IMR-90 (cell line): ENCODE results near the gene EYS.

Experiments
- CEBPB ChIP-seq: IDR thresholded peaks from 2 replicates; pipeline ENCODE4 v1.6.1; 2012; ENCODE audit warnings: low read depth, low read length, improper control_type of control experiment
- MAFK ChIP-seq: IDR thresholded peaks from 2 replicates; pipeline ENCODE4 v1.6.1; 2012; ENCODE audit warnings: low read depth, low read length, improper control_type of control experiment
- NFE2L2 ChIP-seq: fragments of 150-350 bp; IDR thresholded peaks from 2 replicates; pipeline ENCODE4 v1.6.1; 2016; ENCODE audit warnings: low read depth, mild to moderate bottlenecking, low read length
- POLR2A ChIP-seq: IDR thresholded peaks from 2 replicates; pipeline ENCODE4 v1.6.1; 2012; ENCODE audit warnings: mild to moderate bottlenecking, low read depth, low read length
- RAD21 ChIP-seq: IDR thresholded peaks from 2 replicates; pipeline ENCODE4 v1.6.1; 2012; ENCODE audit warnings: low read length, improper control_type of control experiment
- SMC3 ChIP-seq: fragments of 150-350 bp; IDR thresholded peaks from 2 replicates; pipeline ENCODE4 v1.6.1; 2016; ENCODE audit warnings: low read depth, mild to moderate bottlenecking, antibody characterized with exemption, low read length, moderate library complexity
- TF ChIP-seq, protein P1 (sequence below): conservative IDR thresholded peaks from 2 replicates; pipeline ENCODE4 v1.5.1; 2012; ENCODE audit warnings: mild to moderate bottlenecking, low read depth, low read length, improper control_type of control experiment
- TF ChIP-seq, protein P2 (sequence below): fragments of 150-350 bp; IDR thresholded peaks from 2 replicates; pipeline ENCODE4 v1.6.1; 2016; ENCODE audit warnings: low read depth, mild to moderate bottlenecking, low read length, moderate library complexity, borderline replicate concordance

DNA sequence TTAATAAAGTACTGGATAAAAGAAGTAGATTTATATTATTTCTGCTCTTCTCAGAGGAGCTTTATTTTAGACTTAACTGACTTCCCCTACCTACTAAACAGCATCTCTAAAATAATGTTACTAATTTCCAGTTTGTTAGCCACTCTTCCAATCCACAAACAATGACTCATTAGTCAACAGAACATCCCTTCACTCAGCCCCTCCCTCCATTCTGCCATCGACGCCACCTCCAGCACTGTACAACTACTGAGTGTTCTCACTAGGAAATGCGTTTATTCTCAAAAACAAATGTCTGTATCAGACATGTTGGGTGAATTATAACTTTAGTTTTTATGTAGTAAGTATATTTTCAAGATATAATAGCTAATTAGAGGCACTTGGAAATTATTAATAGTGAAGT lies 427.0 kb downstream of the EYS start:
- TF ChIP-seq, protein P1, sequence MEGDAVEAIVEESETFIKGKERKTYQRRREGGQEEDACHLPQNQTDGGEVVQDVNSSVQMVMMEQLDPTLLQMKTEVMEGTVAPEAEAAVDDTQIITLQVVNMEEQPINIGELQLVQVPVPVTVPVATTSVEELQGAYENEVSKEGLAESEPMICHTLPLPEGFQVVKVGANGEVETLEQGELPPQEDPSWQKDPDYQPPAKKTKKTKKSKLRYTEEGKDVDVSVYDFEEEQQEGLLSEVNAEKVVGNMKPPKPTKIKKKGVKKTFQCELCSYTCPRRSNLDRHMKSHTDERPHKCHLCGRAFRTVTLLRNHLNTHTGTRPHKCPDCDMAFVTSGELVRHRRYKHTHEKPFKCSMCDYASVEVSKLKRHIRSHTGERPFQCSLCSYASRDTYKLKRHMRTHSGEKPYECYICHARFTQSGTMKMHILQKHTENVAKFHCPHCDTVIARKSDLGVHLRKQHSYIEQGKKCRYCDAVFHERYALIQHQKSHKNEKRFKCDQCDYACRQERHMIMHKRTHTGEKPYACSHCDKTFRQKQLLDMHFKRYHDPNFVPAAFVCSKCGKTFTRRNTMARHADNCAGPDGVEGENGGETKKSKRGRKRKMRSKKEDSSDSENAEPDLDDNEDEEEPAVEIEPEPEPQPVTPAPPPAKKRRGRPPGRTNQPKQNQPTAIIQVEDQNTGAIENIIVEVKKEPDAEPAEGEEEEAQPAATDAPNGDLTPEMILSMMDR: no peak
- TF ChIP-seq POLR2A (no peak), CEBPB (no peak), MAFK (no peak), NFE2L2 (no peak), SMC3 (no peak), RAD21 (no peak)
- TF ChIP-seq, protein P2, sequence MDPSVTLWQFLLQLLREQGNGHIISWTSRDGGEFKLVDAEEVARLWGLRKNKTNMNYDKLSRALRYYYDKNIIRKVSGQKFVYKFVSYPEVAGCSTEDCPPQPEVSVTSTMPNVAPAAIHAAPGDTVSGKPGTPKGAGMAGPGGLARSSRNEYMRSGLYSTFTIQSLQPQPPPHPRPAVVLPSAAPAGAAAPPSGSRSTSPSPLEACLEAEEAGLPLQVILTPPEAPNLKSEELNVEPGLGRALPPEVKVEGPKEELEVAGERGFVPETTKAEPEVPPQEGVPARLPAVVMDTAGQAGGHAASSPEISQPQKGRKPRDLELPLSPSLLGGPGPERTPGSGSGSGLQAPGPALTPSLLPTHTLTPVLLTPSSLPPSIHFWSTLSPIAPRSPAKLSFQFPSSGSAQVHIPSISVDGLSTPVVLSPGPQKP: no peak
